GM13976 (cell line): Measurements from ENCODE around the gene AGBL1.

ENCODE experiments used
- DNase-seq: peaks from one replicate; pipeline ENCODE4 v3.0.0; 2012; ENCODE audit warnings: low spot score
- in situ Hi-C: fragments of 300-500 bp; cut with MboI; formaldehyde crosslinking; loops from one replicate; pipeline ENCODE4 v1.12.0; 2022; ENCODE audit warnings: low sequenced_read_pairs, mixed read lengths, inconsistent platforms; ENCODE audit not compliant: unreplicated experiment
- TF ChIP-seq, protein P1 (sequence below): IDR thresholded peaks from 2 replicates; pipeline ENCODE4 v1.5.1; 2012; ENCODE audit warnings: borderline replicate concordance, mild to moderate bottlenecking; ENCODE audit not compliant: insufficient read depth; ENCODE audit errors: extremely low read depth, missing control alignments, control extremely low read depth

The AGBL1 gene

GRCh38 chr15:87045746-87046145 is 966.1 kb downstream of the AGBL1 start:
- no peak for DNase-seq
- TF ChIP-seq, protein P1, sequence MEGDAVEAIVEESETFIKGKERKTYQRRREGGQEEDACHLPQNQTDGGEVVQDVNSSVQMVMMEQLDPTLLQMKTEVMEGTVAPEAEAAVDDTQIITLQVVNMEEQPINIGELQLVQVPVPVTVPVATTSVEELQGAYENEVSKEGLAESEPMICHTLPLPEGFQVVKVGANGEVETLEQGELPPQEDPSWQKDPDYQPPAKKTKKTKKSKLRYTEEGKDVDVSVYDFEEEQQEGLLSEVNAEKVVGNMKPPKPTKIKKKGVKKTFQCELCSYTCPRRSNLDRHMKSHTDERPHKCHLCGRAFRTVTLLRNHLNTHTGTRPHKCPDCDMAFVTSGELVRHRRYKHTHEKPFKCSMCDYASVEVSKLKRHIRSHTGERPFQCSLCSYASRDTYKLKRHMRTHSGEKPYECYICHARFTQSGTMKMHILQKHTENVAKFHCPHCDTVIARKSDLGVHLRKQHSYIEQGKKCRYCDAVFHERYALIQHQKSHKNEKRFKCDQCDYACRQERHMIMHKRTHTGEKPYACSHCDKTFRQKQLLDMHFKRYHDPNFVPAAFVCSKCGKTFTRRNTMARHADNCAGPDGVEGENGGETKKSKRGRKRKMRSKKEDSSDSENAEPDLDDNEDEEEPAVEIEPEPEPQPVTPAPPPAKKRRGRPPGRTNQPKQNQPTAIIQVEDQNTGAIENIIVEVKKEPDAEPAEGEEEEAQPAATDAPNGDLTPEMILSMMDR, result no peak
- in situ Hi-C loops, result no loop called here

- DNase-seq, result no peak
- in situ Hi-C loops, result no loop called here
- TF ChIP-seq, protein P1, result no peak
These were observed 967.7 kb downstream of the AGBL1 start for GRCh38 chr15:87047203-87047965.
